Measurements from ENCODE around the gene PAAF1.

The PAAF1 gene, protein sequence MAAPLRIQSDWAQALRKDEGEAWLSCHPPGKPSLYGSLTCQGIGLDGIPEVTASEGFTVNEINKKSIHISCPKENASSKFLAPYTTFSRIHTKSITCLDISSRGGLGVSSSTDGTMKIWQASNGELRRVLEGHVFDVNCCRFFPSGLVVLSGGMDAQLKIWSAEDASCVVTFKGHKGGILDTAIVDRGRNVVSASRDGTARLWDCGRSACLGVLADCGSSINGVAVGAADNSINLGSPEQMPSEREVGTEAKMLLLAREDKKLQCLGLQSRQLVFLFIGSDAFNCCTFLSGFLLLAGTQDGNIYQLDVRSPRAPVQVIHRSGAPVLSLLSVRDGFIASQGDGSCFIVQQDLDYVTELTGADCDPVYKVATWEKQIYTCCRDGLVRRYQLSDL

DNA sequence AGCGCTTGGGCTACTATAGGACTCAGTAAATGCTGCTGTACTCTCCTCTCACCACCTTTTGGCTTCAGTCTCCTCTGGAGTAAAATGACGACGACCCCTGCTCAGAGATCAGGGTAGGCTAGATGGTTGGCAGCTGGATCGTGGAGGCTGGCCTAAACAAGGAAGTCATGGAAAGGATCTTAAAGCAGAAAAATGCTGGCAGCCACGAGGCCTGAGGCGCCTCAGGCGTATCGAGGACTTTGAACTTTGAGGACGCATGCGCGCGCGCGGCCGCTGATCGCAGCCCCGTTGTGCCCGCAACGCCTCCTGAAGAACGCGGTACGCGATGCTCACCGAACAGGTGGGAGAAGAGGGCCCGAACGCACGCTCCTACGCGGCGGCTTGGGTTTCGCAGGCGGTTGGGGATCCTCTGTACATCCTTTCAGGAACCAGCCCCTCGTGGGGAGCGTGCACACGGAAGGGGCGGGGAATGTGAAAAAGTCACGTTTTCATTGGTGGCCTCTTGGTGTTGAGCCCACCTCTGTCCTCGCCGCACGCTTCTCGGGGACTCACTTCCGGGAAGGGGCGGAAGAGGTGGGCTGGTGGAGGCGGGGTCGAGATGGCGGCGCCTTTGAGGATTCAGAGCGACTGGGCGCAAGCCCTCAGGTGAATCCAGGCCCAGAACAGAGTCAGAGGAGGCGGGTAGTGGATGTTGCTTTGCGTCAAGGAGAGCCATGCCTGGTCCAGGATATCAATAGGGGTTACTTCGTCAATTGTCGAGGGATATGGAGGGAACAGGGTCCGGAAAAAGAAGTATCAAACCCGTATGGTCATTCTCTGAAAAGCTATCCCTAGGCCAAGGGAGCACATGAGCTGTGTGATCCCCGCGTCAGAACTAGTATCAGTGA is at the start of gene PAAF1, which contains the start of gene COA4:
Gene PAAF1, plus strand, starts transcription at position 576 of the 887 bp plus-strand sequence. Its CDS starts 23 bp downstream, at position 599.
Gene COA4, minus strand, starts transcription at position 423 of the 887 bp plus-strand sequence. CDS start 3,468 bp downstream, outside the sequence.
- TF ChIP-seq POLR2A (IDR thresholded peaks at IDR 0.05; ENCODE audit: low read length) (peak; percentile 92), GATA1 (IDR thresholded peaks at IDR 0.05; ENCODE audit: low read depth, low read length) (no peak)
- peak; percentile 96 for DNase-seq

DNA sequence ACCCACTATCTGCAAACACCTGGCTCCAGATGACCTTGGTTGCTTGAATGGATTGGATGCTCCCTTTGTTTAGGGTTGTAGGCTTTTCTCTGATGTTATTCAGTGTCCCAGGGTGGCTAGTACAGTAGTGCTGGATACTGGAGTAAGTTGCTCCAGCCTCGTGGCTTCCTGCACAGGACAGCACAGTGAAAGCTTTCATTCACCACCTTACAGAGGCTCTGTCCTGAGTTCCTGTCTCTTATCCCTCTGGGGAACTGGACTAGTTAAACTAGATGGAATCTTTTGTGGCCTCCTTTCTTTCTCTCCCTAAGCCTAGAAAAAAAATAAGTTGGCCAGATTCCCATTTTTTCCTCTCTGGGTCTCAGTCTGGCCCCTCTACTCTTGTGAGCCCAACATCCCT is 46.5 kb upstream of the PAAF1 start:
- no peak for TF ChIP-seq POLR2A (IDR thresholded peaks at IDR 0.05; ENCODE audit: low read length)
- TF ChIP-seq GATA1 (IDR thresholded peaks at IDR 0.05; ENCODE audit: low read depth, low read length), result no peak
- DNase-seq, result no peak

DNA sequence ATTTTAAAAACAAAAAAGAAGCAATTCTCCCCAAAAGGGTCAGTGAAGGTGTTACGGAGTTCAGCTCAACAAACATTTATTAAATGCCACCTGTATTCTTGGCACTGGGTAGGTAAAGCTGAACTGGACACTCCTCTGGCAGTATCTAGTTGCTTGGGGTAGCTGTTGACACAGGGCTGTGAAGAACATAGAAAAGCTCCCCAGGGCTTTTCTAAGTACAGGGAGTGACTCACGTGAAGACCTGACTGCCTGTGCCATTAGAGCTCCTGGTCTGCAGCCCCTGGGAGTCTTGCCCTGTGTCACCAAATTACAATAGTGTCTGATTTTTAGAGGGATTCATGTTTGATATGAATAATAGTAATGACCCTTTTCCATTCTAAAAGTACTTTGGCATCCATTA is 43.7 kb upstream of the PAAF1 start:
- DNase-seq, result no peak

DNA sequence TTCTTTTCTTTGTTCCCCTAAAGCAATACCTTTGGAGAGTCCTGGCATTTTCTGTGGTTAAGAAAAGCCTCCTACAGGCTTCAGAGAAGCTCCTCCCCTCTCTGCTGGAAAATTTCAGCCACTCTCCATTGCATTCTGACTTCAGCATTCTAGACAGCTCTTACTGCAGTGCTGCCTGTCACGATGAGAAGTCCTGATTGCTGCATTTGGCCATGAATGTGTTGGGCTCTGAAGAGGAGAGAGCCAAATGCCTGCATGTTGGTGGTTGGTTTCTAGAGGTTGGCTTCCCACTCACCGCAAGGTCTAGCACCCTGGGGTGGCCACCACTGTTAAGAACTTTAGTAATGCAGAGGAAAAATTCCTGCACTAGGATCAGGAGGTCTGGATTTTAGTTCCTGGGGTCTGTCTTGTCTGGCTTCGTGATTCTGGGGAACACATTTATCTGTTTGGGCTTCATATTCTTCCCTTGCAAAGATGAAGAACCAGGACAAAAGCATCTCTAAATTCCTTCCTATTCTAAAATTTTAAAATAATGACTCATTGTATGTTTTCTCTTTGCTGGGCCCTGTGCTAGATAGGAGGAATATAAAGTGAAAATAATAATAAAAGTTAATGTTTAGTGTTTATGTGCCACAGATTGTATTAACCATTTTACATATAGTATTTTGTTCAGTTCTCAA is 38.2 kb upstream of the PAAF1 start:
- TF ChIP-seq POLR2A (IDR thresholded peaks at IDR 0.05; ENCODE audit: low read length) (no peak), GATA1 (IDR thresholded peaks at IDR 0.05; ENCODE audit: low read depth, low read length) (no peak)
- DNase-seq, result no peak

More for the DNA sequence above, 43.7 kb upstream of the PAAF1 start:
- no peak for TF ChIP-seq GATA1 (IDR thresholded peaks at IDR 0.05; ENCODE audit: low read depth, low read length)
- TF ChIP-seq POLR2A (IDR thresholded peaks at IDR 0.05; ENCODE audit: low read length), result no peak

DNA sequence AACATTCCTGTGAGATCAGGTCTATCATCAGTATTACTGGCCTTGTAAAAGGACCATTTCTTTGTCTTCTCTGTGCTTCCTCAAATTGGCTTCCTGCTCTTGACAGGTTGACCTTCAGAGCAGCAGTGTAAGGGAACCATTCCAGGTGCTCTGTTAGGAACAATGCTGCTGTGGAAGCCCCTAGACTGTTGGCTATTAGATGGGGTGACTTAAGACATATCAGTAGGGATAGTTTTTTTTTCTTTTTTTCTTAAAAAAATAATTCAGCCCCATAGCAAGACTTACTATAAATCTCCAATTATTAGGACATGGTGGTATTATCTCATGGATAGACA is 37.7 kb upstream of the PAAF1 start:
- DNase-seq, result no peak
- TF ChIP-seq POLR2A (IDR thresholded peaks at IDR 0.05; ENCODE audit: low read length), result no peak
- TF ChIP-seq GATA1 (IDR thresholded peaks at IDR 0.05; ENCODE audit: low read depth, low read length), result no peak

DNA sequence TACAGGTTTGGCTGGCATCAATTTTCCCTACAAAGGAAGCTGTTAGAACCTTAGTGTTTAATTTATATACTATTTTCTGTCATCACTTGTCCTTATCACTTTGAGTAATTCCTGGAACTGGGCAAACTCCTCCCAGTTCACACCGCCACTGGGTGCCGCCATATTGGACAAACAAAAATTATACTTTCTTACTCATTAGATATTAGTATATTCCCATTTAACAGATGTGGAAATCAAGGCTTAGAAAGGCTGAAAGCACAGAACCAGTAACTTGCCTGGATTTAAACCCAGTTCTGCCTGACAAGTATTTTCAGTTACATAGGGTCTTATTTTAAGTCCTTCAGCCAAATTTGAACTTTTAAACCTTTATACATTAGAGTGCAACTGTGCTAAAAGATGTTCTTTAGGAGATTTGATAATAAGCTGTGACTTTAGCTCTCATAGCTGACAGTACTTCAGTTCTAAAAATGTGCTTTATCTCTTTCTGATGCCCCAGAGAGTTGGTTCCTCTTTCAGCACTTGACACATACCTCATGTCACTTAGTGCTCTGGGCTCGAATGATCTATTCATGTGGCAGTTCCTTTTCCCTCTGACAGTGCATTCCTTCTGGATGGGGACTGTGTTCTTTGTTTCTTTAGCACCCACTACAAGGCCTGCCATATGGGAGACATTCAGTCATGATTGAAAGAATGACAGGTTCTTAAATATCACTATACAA is 25.6 kb upstream of the PAAF1 start:
- DNase-seq, result no peak
- TF ChIP-seq GATA1 (IDR thresholded peaks at IDR 0.05; ENCODE audit: low read depth, low read length) (no peak), POLR2A (IDR thresholded peaks at IDR 0.05; ENCODE audit: low read length) (no peak)

DNA sequence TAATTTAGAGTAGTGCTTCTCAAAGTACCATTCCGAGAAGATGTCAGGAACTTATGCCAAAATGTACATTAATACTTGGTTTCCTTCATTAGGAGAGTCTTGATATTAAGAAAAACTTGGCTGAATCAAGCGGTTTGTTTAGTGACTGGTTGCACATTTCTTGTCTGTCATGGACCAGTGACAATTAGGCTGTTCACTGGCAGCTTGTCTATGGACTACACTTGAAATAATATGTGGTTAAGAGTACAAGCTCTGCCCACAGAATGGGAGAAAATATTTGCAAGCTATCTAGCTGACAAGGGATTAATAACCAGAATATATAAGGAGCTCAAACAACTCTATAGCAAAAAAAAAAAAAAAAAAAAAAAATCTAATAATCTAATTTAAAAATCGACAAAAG is 24.8 kb upstream of the PAAF1 start:
- DNase-seq, result no peak
- no peak for TF ChIP-seq POLR2A (IDR thresholded peaks at IDR 0.05; ENCODE audit: low read length)
- TF ChIP-seq GATA1 (IDR thresholded peaks at IDR 0.05; ENCODE audit: low read depth, low read length), result no peak

DNA sequence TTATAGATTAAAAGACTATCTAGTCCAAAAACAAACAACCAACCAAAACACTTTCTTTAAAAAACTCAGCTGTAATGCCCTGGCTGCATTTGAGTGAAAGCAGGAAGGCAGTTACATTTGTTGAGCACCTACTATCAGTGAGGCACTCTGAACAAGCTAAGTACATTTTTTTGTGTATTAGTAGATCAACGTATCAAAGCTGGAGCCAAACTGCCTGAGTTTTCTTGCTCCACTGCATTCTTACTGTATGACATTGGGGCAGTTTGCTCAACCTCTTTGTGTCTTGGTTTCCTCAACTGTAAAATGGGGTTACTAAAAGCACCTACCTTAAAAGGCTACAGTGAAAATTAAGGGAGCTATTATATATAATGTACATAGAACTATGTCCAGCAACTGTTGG is 22.1 kb upstream of the PAAF1 start:
- TF ChIP-seq GATA1 (IDR thresholded peaks at IDR 0.05; ENCODE audit: low read depth, low read length) (no peak), POLR2A (IDR thresholded peaks at IDR 0.05; ENCODE audit: low read length) (no peak)
- DNase-seq, result no peak

DNA sequence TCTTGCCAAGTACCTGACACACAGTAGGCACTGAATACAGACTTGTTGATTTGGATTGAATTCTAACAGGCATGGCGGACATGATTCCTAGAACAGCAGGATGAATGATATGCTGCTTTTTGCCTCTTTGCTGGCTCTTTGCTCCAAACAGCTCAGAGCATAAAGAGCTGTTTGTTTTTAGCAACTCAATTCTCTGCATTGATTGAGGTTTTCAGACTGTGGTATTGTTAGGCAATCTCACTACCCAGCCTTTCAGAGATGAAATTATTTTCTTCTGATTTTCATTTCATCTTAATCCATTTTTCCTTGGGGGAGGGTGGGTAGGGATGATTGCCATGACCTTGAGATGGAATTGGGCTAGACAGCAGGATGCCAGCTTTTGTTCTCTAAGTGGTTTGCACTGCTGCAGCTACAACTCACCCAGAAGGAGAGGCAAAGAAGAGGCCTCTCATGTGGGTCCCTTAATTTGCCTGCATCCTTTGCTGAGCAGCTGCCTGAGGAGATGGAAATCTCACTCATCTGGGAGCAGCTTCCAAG is 20.7 kb upstream of the PAAF1 start:
- TF ChIP-seq GATA1 (IDR thresholded peaks at IDR 0.05; ENCODE audit: low read depth, low read length) (no peak), POLR2A (IDR thresholded peaks at IDR 0.05; ENCODE audit: low read length) (no peak)
- DNase-seq, result no peak

DNA sequence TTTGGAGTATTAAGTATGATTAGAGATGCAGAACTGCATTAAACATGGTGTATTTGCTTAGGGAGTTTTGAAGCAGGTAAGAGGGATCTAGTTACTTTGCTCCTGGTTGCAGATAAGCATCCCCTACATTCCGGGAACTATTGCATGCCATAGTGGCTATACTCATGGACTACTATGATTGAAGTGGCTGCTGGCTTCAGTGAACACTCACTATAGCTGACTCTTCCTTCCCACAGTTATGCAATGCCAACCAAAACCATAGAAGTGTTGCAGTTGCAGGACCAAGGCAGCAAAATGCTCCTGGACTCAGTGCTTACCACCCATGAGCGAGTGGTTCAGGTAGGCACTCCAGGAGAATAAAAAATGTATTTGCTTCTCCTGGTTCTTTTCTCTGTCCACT is 17.1 kb upstream of the PAAF1 start:
- TF ChIP-seq GATA1 (IDR thresholded peaks at IDR 0.05; ENCODE audit: low read depth, low read length), result no peak
- TF ChIP-seq POLR2A (IDR thresholded peaks at IDR 0.05; ENCODE audit: low read length), result no peak

DNA sequence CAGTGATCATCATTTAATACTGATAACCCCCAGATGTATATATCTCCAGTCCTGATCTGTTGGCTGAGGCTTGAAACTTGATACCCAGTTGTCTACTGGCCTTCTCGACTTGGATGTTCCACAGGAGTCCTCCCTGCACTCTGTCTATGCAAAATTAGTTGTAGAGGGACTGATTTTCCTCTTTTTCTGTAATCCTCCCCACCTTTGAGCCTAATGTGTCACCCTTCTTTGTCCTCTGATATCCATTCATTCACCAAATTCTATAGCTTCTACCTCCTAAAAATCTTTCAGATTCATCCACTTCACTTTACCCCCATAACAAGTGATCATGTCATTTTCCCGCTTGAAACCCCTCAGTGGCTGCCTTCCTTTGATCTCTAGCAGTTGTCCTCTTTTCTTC is 16.6 kb upstream of the PAAF1 start:
- TF ChIP-seq POLR2A (IDR thresholded peaks at IDR 0.05; ENCODE audit: low read length), result no peak
- DNase-seq, result no peak

More for the DNA sequence above, 17.1 kb upstream of the PAAF1 start:
- DNase-seq, result no peak

DNA sequence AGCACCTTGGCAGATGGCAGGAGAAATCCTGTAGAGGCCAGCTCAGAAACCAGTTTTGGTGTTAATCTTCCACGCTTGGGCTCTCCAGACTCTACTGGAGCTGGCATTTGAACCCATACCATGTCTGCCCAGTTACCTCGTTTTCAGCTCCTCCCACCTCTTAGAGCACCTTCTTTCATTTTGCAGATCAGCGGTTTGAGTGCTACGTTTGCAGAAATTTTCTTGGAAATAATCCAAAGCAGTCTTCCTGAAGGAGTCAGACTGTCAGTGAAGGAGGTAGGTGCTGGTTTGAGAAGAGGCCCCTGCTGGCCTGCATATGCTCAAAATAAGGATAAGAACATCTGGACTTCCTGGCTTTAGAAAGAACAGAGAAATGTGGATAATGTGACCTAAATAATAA is 13.8 kb upstream of the PAAF1 start:
- DNase-seq, result no peak
- TF ChIP-seq POLR2A (IDR thresholded peaks at IDR 0.05; ENCODE audit: low read length) (no peak), GATA1 (IDR thresholded peaks at IDR 0.05; ENCODE audit: low read depth, low read length) (no peak)

DNA sequence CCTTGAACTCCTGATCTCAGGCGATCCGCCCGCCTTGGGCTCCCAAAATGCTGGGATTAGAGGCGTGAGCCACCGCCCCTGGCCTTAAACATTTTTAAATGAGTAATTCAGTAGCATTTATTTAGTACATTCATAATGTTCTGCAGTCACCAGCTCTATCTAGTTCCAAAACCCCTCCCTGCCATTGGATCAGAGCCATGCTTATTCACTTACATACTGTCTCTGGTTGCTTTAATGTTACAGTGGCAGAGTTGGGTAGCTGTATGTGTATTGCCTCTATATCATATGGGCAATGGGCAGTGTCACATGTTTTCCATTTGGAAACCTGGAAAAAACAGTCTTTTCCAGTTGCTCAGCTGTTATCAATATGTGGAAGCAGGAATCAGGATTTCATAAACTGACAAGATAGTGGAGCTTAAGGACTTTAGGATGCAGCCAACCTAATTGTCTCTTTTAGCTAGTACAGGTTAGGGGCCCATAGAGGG is 10.7 kb upstream of the PAAF1 start:
- no peak for TF ChIP-seq POLR2A (IDR thresholded peaks at IDR 0.05; ENCODE audit: low read length)
- no peak for TF ChIP-seq GATA1 (IDR thresholded peaks at IDR 0.05; ENCODE audit: low read depth, low read length)
- peak in 1 of 2 experiments; percentile 55 for DNase-seq
